Astrocyte (in vitro differentiated cells and primary cell): Measurements from ENCODE around the gene CRACR2A. TPM values are rescaled to one million over a fixed set of nuclear protein-coding genes. Genes with fewer than 3 reads are reported as not detected.

Experiments
- DNase-seq: peaks from one replicate; pipeline ENCODE4 v3.0.0-alpha.2; 2010; ENCODE audit warnings: low read depth
- FAIRE-seq: peaks from 2 replicates; lab custom pipeline; 2011; peaks lifted over from hg19 to GRCh38; lab: Jason Lieb, UNC
- H2AFZ ChIP-seq: 2 replicates; pipeline ENCODE4 v1.6.0; 2012; ENCODE audit warnings: low read depth, low read length, inconsistent platforms
- H3K27ac ChIP-seq: 2 replicates; pipeline ENCODE4 v1.5.1; 2011; ENCODE audit warnings: low read depth, low read length, inconsistent platforms
- H3K27me3 ChIP-seq: 2 replicates; pipeline ENCODE4 v1.6.0; 2011; ENCODE audit warnings: low read length, inconsistent platforms; ENCODE audit not compliant: insufficient read depth
- H3K36me3 ChIP-seq: 2 replicates; pipeline ENCODE4 v1.5.1; 2011; ENCODE audit warnings: low read length, inconsistent platforms; ENCODE audit not compliant: insufficient read depth
- H3K4me1 ChIP-seq: 2 replicates; pipeline ENCODE4 v1.5.1; 2011; ENCODE audit warnings: low read length, inconsistent platforms; ENCODE audit not compliant: insufficient read depth
- H3K4me2 ChIP-seq: 2 replicates; pipeline ENCODE4 v1.6.0; 2012; ENCODE audit warnings: low read length, inconsistent platforms
- H3K4me3 ChIP-seq: 2 replicates; pipeline ENCODE4 v1.5.1; 2011; ENCODE audit warnings: low read depth, mild to moderate bottlenecking, low read length, inconsistent platforms; ENCODE audit not compliant: insufficient read depth
- H3K79me2 ChIP-seq: 2 replicates; pipeline ENCODE4 v1.6.0; 2012; ENCODE audit warnings: mild to moderate bottlenecking, low read length, inconsistent platforms; ENCODE audit not compliant: insufficient read depth
- H3K9ac ChIP-seq: 2 replicates; pipeline ENCODE4 v1.6.0; 2012; ENCODE audit warnings: mild to moderate bottlenecking, low read length, inconsistent platforms
- H3K9me3 ChIP-seq: 2 replicates; pipeline ENCODE4 v1.5.1; 2012; ENCODE audit warnings: low read depth, mild to moderate bottlenecking, low read length, inconsistent platforms; ENCODE audit not compliant: insufficient read depth
- H4K20me1 ChIP-seq: 2 replicates; pipeline ENCODE4 v1.6.0; 2012; ENCODE audit warnings: low read length, inconsistent platforms; ENCODE audit not compliant: insufficient read depth
- H3K27ac Mint-ChIP-seq: one replicate; pipeline ENCODE4 v1.8.0; 2021; ENCODE audit warnings: mild to moderate bottlenecking, mixed read lengths; ENCODE audit not compliant: unreplicated experiment
- H3K27me3 Mint-ChIP-seq: one replicate; pipeline ENCODE4 v1.8.0; 2021; ENCODE audit warnings: low read depth, mixed read lengths; ENCODE audit not compliant: unreplicated experiment
- H3K36me3 Mint-ChIP-seq: one replicate; pipeline ENCODE4 v1.8.0; 2021; ENCODE audit warnings: low read depth, mixed read lengths; ENCODE audit not compliant: unreplicated experiment
- H3K4me1 Mint-ChIP-seq: one replicate; pipeline ENCODE4 v1.8.0; 2021; ENCODE audit warnings: low read depth, mixed read lengths; ENCODE audit not compliant: unreplicated experiment
- H3K4me3 Mint-ChIP-seq: one replicate; pipeline ENCODE4 v1.8.0; 2021; ENCODE audit warnings: mild to moderate bottlenecking, moderate library complexity, mixed read lengths; ENCODE audit not compliant: unreplicated experiment
- H3K9me3 Mint-ChIP-seq: one replicate; pipeline ENCODE4 v1.8.0; 2021; ENCODE audit warnings: mild to moderate bottlenecking, mixed read lengths; ENCODE audit not compliant: unreplicated experiment
- CTCF ChIP-seq: IDR thresholded peaks from 2 replicates; pipeline ENCODE4 v1.5.1; 2011; ENCODE audit warnings: low read depth, mild to moderate bottlenecking, inconsistent platforms, low read length, moderate library complexity; ENCODE audit not compliant: insufficient read depth
- EZH2 ChIP-seq: IDR thresholded peaks from 2 replicates; pipeline ENCODE4 v1.6.1; 2012; ENCODE audit warnings: mild to moderate bottlenecking, low read length, inconsistent platforms; ENCODE audit not compliant: insufficient read depth
- total RNA-seq: library from RNA; stranded (reverse); gene quantifications from 2 replicates; pipeline ENCODE4 v1.2.1, GENCODE V29; 2021

Gene CRACR2A
- total RNA-seq, 1 donor from 2014 or later = 1.5 TPM

GRCh38 chr12:3713947-3714346 lies 39.0 kb downstream of the CRACR2A start:
- TF ChIP-seq EZH2 (no peak), CTCF (no peak)
- Histone ChIP-seq H3K4me2 (no peak overlapping the region), H3K27ac (no peak overlapping the region), H3K4me3 (no peak overlapping the region), H3K79me2 (no peaks in the 10 kb centered on the region), H3K36me3 (no peaks in the 10 kb centered on the region), H3K9me3 (no peaks in the 10 kb centered on the region), H3K27me3 (no peaks in the 10 kb centered on the region), H3K9ac (no peak overlapping the region), H4K20me1 (no peaks in the 10 kb centered on the region), H3K4me1 (no peaks in the 10 kb centered on the region), H2AFZ (no peak overlapping the region)
- no peak overlapping the region for H3K27ac Mint-ChIP-seq
- no peak overlapping the region for H3K4me3 Mint-ChIP-seq
- H3K27me3 Mint-ChIP-seq = peaks cover 52% of the 10 kb centered on the region
- no peaks in the 10 kb centered on the region for H3K36me3 Mint-ChIP-seq
- no peak for FAIRE-seq
- DNase-seq = no peak
- H3K4me1 Mint-ChIP-seq = no peaks in the 10 kb centered on the region
- H3K9me3 Mint-ChIP-seq = no peaks in the 10 kb centered on the region

GRCh38 chr12:3713483-3713882 lies 39.4 kb downstream of the CRACR2A start:
- Histone ChIP-seq H3K9ac (no peak overlapping the region), H3K27me3 (no peaks in the 10 kb centered on the region), H3K9me3 (no peaks in the 10 kb centered on the region), H4K20me1 (no peaks in the 10 kb centered on the region), H3K4me1 (no peaks in the 10 kb centered on the region), H3K4me3 (no peak overlapping the region), H3K27ac (no peak overlapping the region), H3K36me3 (no peaks in the 10 kb centered on the region), H2AFZ (no peak overlapping the region), H3K4me2 (no peak overlapping the region), H3K79me2 (no peaks in the 10 kb centered on the region)
- DNase-seq (no peak), FAIRE-seq (no peak)
- Mint-ChIP-seq H3K4me3 (no peak overlapping the region), H3K27ac (no peak overlapping the region), H3K27me3 (peaks cover 52% of the 10 kb centered on the region), H3K4me1 (no peaks in the 10 kb centered on the region), H3K9me3 (no peaks in the 10 kb centered on the region), H3K36me3 (no peaks in the 10 kb centered on the region)
- TF ChIP-seq CTCF (no peak), EZH2 (no peak)

- H3K27ac Mint-ChIP-seq = no peak overlapping the region
- TF ChIP-seq EZH2 (no peak), CTCF (no peak)
- no peak overlapping the region for H3K9ac ChIP-seq
- H3K9me3 Mint-ChIP-seq = no peaks in the 10 kb centered on the region
- no peak overlapping the region for H3K27ac ChIP-seq
- FAIRE-seq (no peak), DNase-seq (no peak)
- no peaks in the 10 kb centered on the region for H3K36me3 Mint-ChIP-seq
- no peaks in the 10 kb centered on the region for H4K20me1 ChIP-seq
- no peaks in the 10 kb centered on the region for H3K27me3 ChIP-seq
- H3K9me3 ChIP-seq = no peaks in the 10 kb centered on the region
- no peak overlapping the region for H3K4me3 Mint-ChIP-seq
- no peak overlapping the region for H3K4me2 ChIP-seq
- no peaks in the 10 kb centered on the region for H3K36me3 ChIP-seq
- H3K4me1 ChIP-seq = no peaks in the 10 kb centered on the region
- H3K4me3 ChIP-seq = no peak overlapping the region
- no peaks in the 10 kb centered on the region for H3K79me2 ChIP-seq
- H3K4me1 Mint-ChIP-seq = no peaks in the 10 kb centered on the region
- H2AFZ ChIP-seq = no peak overlapping the region
- H3K27me3 Mint-ChIP-seq = peaks cover 55% of the 10 kb centered on the region
Measured at GRCh38 chr12:3712209-3712992, 40.5 kb downstream of the CRACR2A start.
